ENCODE data around the gene ALDH7A1.

The ALDH7A1 gene

GRCh38 chr5:126613941-126614592, 19.0 kb upstream of the ALDH7A1 start:
- TF ChIP-seq CTCF (IDR thresholded peaks at IDR 0.05; ENCODE audit: low read depth, low read length, missing control alignments) = no peak
- DNase-seq = no peak
- in situ Hi-C loops (cut with HindIII; ENCODE audit: low pct_ligation_motif_present, low sequenced_read_pairs) = no loop called here
- H3K27me3 ChIP-seq (replicated peaks) = no peaks in the 10 kb centered on the region
- no peak overlapping the region for H3K4me3 ChIP-seq (ENCODE audit: low read depth, low read length)
- peaks cover 36% of the 10 kb centered on the region for H3K36me3 ChIP-seq (replicated peaks)
- H3K27ac ChIP-seq = no peak overlapping the region

DNA sequence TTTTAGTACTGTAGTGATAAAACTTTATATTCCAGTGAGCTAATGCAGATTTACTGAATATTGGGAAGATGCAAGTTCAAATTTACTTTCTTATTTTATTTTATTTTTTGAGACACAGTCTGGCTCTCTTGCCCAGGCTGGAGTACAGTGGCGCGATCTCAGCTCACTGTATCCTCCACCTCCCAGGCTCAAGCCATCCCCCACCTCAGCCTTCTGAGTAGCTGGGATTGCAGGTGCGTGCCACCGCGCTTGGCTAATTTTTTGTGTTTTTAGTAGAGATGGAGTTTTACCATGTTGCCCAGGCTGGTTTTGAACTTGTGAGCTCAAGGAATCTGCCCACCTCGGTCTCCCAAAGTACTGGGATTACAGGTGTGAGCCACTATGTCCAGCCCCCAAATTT, 15.6 kb upstream of the ALDH7A1 start:
- in situ Hi-C loops (cut with HindIII; ENCODE audit: low pct_ligation_motif_present, low sequenced_read_pairs) = no loop called here
- Histone ChIP-seq H3K27me3 (replicated peaks) (no peaks in the 10 kb centered on the region), H3K4me3 (ENCODE audit: low read depth, low read length) (no peak overlapping the region), H3K27ac (no peak overlapping the region), H3K36me3 (replicated peaks) (peaks cover 32% of the 10 kb centered on the region)
- DNase-seq = no peak
- TF ChIP-seq CTCF (IDR thresholded peaks at IDR 0.05; ENCODE audit: low read depth, low read length, missing control alignments) = no peak

DNA sequence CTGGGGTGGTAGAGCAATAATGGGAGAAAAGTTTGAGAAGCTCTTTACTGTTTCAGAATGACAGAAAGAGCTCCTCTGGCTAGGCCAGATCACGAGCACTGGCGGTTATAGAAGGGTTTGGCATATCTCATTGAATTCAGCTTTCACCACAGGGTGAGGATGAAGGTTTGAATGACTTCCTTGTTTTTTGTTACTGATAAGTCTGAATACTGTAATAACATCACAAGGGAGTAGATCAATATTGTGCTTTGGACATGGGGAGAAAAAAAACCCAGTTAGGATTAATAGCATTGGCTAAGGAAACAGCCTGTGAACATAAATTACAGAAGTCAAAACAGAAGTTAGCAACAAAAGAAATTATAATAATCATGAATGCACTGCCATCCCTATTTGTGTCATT, 15.1 kb upstream of the ALDH7A1 start:
- no peak for DNase-seq
- no peak overlapping the region for H3K27ac ChIP-seq
- H3K4me3 ChIP-seq (ENCODE audit: low read depth, low read length) = no peak overlapping the region
- H3K27me3 ChIP-seq (replicated peaks) = no peaks in the 10 kb centered on the region
- TF ChIP-seq CTCF (IDR thresholded peaks at IDR 0.05; ENCODE audit: low read depth, low read length, missing control alignments) = no peak
- in situ Hi-C loops (cut with HindIII; ENCODE audit: low pct_ligation_motif_present, low sequenced_read_pairs) = no loop called here
- H3K36me3 ChIP-seq (replicated peaks) = peaks cover 33% of the 10 kb centered on the region

GRCh38 chr5:126605525-126605924, 10.5 kb upstream of the ALDH7A1 start:
- TF ChIP-seq CTCF (IDR thresholded peaks at IDR 0.05; ENCODE audit: low read depth, low read length, missing control alignments) = no peak
- Histone ChIP-seq H3K27me3 (replicated peaks) (no peaks in the 10 kb centered on the region), H3K36me3 (replicated peaks) (peaks cover 38% of the 10 kb centered on the region), H3K27ac (no peak overlapping the region), H3K4me3 (ENCODE audit: low read depth, low read length) (no peak overlapping the region)
- DNase-seq = no peak
- in situ Hi-C loops (cut with HindIII; ENCODE audit: low pct_ligation_motif_present, low sequenced_read_pairs) = no loop called here

GRCh38 chr5:126603402-126603991, 8.5 kb upstream of the ALDH7A1 start:
- in situ Hi-C loops (cut with HindIII; ENCODE audit: low pct_ligation_motif_present, low sequenced_read_pairs) = no loop called here
- DNase-seq = no peak
- no peak overlapping the region for H3K27ac ChIP-seq
- H3K4me3 ChIP-seq (ENCODE audit: low read depth, low read length) = no peak overlapping the region
- H3K27me3 ChIP-seq (replicated peaks) = no peaks in the 10 kb centered on the region
- no peak for TF ChIP-seq CTCF (IDR thresholded peaks at IDR 0.05; ENCODE audit: low read depth, low read length, missing control alignments)
- peaks cover 28% of the 10 kb centered on the region for H3K36me3 ChIP-seq (replicated peaks)

Measured in brain microvascular endothelial cell (primary cell).